RWPE2 (cell line): ENCODE measurements around the gene SLC35F3.

ENCODE experiments used
- ATAC-seq: fragments of 200-7000 bp; cut with Tn5 transposase; 3 replicates; pipeline ENCODE4 v1.9.1; 2021; ENCODE audit warnings: low read depth
- DNase-seq: peaks from one replicate; pipeline ENCODE4 v3.0.0-alpha.2; 2020; ENCODE audit warnings: low spot score
- H3K27ac ChIP-seq: fragments of 450-650 bp; 2 replicates; pipeline ENCODE4 v1.5.1; 2017; ENCODE audit warnings: mild to moderate bottlenecking; ENCODE audit not compliant: poor library complexity, severe bottlenecking
- H3K27me3 ChIP-seq: fragments of 250-450 bp; sonication (Bioruptor Pico); 2 replicates; pipeline ENCODE4 v1.5.1; 2021; ENCODE audit warnings: mild to moderate bottlenecking, moderate library complexity; ENCODE audit not compliant: insufficient read depth, poor library complexity, severe bottlenecking
- H3K36me3 ChIP-seq: fragments of 250-450 bp; sonication (Bioruptor Pico); 2 replicates; pipeline ENCODE4 v1.5.1; 2020; ENCODE audit warnings: low read depth, mild to moderate bottlenecking, moderate library complexity
- H3K4me1 ChIP-seq: fragments of 250-450 bp; sonication (Bioruptor Pico); 2 replicates; pipeline ENCODE4 v1.5.1; 2021; ENCODE audit warnings: mild to moderate bottlenecking, moderate library complexity; ENCODE audit not compliant: insufficient read depth, poor library complexity, severe bottlenecking
- H3K4me3 ChIP-seq: fragments of 250-450 bp; sonication (Bioruptor Pico); 2 replicates; pipeline ENCODE4 v1.5.1; 2021; ENCODE audit warnings: mild to moderate bottlenecking, moderate library complexity; ENCODE audit not compliant: severe bottlenecking
- H3K9me3 ChIP-seq: fragments of 250-450 bp; sonication (Bioruptor Pico); 2 replicates; pipeline ENCODE4 v1.5.1; 2021; ENCODE audit warnings: mild to moderate bottlenecking, moderate library complexity; ENCODE audit not compliant: severe bottlenecking
- TF ChIP-seq, protein P1 (sequence below): fragments of 450-650 bp; IDR thresholded peaks from one replicate; pipeline ENCODE4 v1.5.1; 2017; ENCODE audit warnings: mild to moderate bottlenecking, moderate library complexity; ENCODE audit not compliant: poor library complexity, severe bottlenecking

Gene SLC35F3

DNA sequence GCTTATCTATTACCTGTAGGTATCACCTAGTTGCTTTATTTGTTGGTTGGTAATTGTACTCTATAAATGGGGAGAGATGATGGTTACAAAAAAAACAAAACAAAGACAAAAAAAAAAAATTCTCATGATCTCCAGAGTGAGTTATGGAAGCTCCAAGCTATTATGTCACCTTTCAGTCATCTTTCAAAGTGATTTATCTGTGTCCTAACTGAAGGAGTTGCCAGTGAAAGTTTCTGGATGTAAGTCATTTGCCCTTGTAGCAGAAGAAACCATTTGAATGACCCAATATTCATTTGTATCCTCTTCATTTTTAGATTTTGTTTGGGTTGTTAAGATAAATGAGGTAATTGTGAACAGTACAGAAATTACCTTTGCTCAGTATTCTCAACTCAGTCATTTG, 3.6 kb downstream of the SLC35F3 start:
- DNase-seq (no peak), ATAC-seq (no peak)
- H3K27ac ChIP-seq, result peak overlapping the region; percentile 92
- H3K27me3 ChIP-seq, result no peaks in the 10 kb centered on the region
- H3K36me3 ChIP-seq, result no peaks in the 10 kb centered on the region
- no peak overlapping the region for H3K4me3 ChIP-seq
- H3K9me3 ChIP-seq, result no peaks in the 10 kb centered on the region
- TF ChIP-seq, protein P1, sequence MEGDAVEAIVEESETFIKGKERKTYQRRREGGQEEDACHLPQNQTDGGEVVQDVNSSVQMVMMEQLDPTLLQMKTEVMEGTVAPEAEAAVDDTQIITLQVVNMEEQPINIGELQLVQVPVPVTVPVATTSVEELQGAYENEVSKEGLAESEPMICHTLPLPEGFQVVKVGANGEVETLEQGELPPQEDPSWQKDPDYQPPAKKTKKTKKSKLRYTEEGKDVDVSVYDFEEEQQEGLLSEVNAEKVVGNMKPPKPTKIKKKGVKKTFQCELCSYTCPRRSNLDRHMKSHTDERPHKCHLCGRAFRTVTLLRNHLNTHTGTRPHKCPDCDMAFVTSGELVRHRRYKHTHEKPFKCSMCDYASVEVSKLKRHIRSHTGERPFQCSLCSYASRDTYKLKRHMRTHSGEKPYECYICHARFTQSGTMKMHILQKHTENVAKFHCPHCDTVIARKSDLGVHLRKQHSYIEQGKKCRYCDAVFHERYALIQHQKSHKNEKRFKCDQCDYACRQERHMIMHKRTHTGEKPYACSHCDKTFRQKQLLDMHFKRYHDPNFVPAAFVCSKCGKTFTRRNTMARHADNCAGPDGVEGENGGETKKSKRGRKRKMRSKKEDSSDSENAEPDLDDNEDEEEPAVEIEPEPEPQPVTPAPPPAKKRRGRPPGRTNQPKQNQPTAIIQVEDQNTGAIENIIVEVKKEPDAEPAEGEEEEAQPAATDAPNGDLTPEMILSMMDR, result no peak
- peaks cover 31% of the 10 kb centered on the region for H3K4me1 ChIP-seq

DNA sequence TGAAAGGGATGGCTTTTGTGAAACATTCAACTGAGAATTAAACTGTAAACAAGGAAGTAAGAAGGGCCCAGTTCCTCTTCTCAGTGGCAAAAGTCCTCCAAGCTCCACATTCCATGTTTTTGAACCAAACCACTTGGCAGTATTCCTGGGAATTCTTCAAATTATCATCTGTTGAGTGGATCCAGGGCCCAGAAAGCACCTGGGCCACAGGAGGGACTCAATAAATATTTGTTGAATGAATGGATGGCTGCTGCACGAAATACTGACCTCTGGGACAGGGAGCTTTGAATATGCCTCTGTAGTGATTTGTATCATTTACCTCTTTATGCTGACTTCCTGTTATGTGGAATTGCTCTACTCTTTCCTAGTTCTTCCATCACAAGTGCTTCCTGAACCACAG, 4.7 kb downstream of the SLC35F3 start:
- H3K36me3 ChIP-seq, result no peaks in the 10 kb centered on the region
- no peaks in the 10 kb centered on the region for H3K9me3 ChIP-seq
- no peak overlapping the region for H3K4me3 ChIP-seq
- no peaks in the 10 kb centered on the region for H3K27me3 ChIP-seq
- peaks cover 31% of the 10 kb centered on the region for H3K4me1 ChIP-seq
- peak; percentile 89 for ATAC-seq
- H3K27ac ChIP-seq, result peak overlapping the region; percentile 92
- no peak for DNase-seq
- TF ChIP-seq, protein P1, result no peak

DNA sequence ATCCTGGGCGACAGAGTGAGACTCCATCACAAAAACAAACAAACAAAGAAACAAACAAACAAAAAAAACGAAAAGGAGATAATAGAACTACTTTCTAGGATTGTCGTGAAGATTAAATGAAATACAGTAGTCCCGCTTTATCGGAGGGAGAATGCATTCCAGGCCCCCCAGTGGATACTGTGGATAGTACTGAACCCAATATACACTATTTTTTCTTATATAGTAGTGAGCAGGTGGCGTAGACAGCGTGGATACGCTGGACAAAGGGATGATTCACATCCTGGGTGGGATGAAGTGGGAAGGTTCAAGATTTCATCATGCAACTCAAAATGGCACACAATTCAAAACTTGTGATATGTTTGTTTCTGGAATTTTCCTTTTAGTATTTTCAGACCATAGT, 8.0 kb downstream of the SLC35F3 start:
- peaks cover 33% of the 10 kb centered on the region for H3K4me1 ChIP-seq
- H3K36me3 ChIP-seq, result no peaks in the 10 kb centered on the region
- ATAC-seq (no peak), DNase-seq (no peak)
- H3K9me3 ChIP-seq, result no peaks in the 10 kb centered on the region
- TF ChIP-seq, protein P1, result no peak
- H3K4me3 ChIP-seq, result no peak overlapping the region
- no peak overlapping the region for H3K27ac ChIP-seq
- no peaks in the 10 kb centered on the region for H3K27me3 ChIP-seq

DNA sequence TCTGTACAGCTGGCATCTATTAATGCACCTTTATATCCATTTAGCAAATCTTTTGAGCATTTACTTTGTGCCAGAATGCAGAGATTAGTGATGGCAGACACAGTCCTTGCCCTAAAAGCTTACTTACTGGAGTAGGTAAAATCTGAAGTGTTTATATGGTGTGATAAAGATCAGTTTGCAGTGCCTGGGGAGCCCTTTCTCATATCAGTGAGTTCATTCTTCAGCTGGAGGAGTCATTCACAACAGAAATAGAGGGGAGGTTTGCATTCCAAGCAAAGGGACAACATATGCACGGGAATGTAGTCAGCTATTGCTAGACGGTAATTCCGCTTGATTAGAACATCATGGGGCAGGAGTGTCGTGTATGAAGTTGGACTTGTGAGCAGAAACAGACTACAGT, 8.4 kb downstream of the SLC35F3 start:
- Histone ChIP-seq H3K27me3 (no peaks in the 10 kb centered on the region), H3K27ac (no peak overlapping the region), H3K36me3 (no peaks in the 10 kb centered on the region), H3K4me3 (no peak overlapping the region), H3K9me3 (no peaks in the 10 kb centered on the region), H3K4me1 (peaks cover 32% of the 10 kb centered on the region)
- ATAC-seq (no peak), DNase-seq (no peak)
- TF ChIP-seq, protein P1, result no peak

DNA sequence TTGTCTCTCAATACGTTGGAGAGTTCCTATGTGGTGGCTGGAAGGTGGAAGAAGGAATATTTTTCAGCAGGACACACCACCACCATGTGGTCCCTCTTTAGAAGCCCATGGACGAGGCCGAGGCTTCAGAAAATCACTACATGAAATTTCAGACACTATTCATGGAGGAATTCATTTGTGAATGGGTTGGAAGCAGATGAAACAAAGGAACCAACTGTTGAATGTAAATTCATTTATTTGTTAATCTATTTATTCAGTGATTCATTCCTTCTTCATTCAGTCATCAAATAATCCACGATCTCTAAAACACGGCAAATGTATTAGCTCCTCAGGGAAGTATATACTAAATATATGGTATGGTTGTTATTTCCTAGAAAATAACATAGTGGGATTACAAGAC, 12.2 kb downstream of the SLC35F3 start:
- Histone ChIP-seq H3K4me1 (peaks cover 15% of the 10 kb centered on the region), H3K9me3 (no peaks in the 10 kb centered on the region), H3K4me3 (no peak overlapping the region), H3K36me3 (no peaks in the 10 kb centered on the region), H3K27me3 (no peaks in the 10 kb centered on the region), H3K27ac (peak overlapping the region; percentile 44)
- DNase-seq (no peak), ATAC-seq (peak; percentile 77)
- TF ChIP-seq, protein P1, result peak; percentile 5
